B cell (primary cell): ENCODE data around the gene CAMK2G. TPM values are rescaled to one million over a fixed set of nuclear protein-coding genes. Genes with fewer than 3 reads are reported as not detected.

Experiments
- ATAC-seq: fragments of 200-7000 bp; cut with Tn5 transposase; one replicate; pipeline ENCODE4 v1.10.0; 2021; ENCODE audit warnings: low read depth, mild to moderate bottlenecking, moderate number of reproducible peaks, moderate library complexity
- CTCF ChIA-PET: fragments of 350-600 bp; sonication (Branson Sonifier 250); formaldehyde crosslinking; loops from one replicate; lab custom pipeline; 2021; ENCODE audit warnings: antibody characterized with exemption, inconsistent platforms; lab: Charles Lee
- POLR2A ChIA-PET: fragments of 350-600 bp; sonication (Branson Sonifier 250); formaldehyde crosslinking; loops from one replicate; lab custom pipeline; 2021; ENCODE audit warnings: antibody characterized with exemption; lab: Charles Lee
- DNase-seq: peaks from one replicate; pipeline ENCODE4 v3.0.0; 2013
- H2AFZ ChIP-seq: 2 replicates; pipeline ENCODE4 v1.6.1; 2012; ENCODE audit warnings: mild to moderate bottlenecking, low read depth, low read length; ENCODE audit not compliant: insufficient read depth, poor library complexity, severe bottlenecking
- H3K27ac ChIP-seq, 2 donors: 1 replicate in 1 of 2; 2 replicates in 1 of 2; pipeline ENCODE4 v1.5.1; 2012 to 2013; ENCODE audit warnings: low read length in 2 of 2, mild to moderate bottlenecking in 2 of 2, moderate library complexity in 1 of 2
- H3K27me3 ChIP-seq, 4 experiments: fragments of 200-600 bp in 1 of 4; sonication (generic) in 1 of 4; replicated peaks in 1 of 4; 1 replicate in 2 of 4; 2 replicates in 2 of 4; pipeline versions ENCODE4 v1.6.1 to v1.7.0; 2013 to 2016; ENCODE audit warnings: low read length in 3 of 4, mild to moderate bottlenecking in 2 of 4, mixed read lengths in 1 of 4, moderate library complexity in 1 of 4; ENCODE audit not compliant: insufficient read depth in 4 of 4, control insufficient read depth in 3 of 4; ENCODE audit errors: control extremely low read depth in 1 of 4
- H3K36me3 ChIP-seq, 2 experiments: replicated peaks in 1 of 2; 1 replicate in 1 of 2; 2 replicates in 1 of 2; pipeline versions ENCODE4 v1.6.1 to v1.7.1; 2013; ENCODE audit warnings: low read length in 1 of 2; ENCODE audit not compliant: insufficient read depth in 2 of 2, control insufficient read depth in 1 of 2; ENCODE audit errors: control extremely low read depth in 1 of 2, extremely low read depth in 1 of 2
- H3K4me1 ChIP-seq, 2 donors: fragments of 200-600 bp in 1 of 2; sonication (generic) in 1 of 2; 1 replicate in 1 of 2; 2 replicates in 1 of 2; pipeline versions ENCODE4 v1.5.1 to v1.6.1; 2013 to 2017; ENCODE audit warnings: low read length in 2 of 2; ENCODE audit not compliant: control insufficient read depth in 2 of 2, insufficient read depth in 2 of 2
- H3K4me2 ChIP-seq: replicated peaks from 2 replicates; pipeline ENCODE3; 2012; ENCODE audit warnings: mild to moderate bottlenecking, low read depth, low read length; ENCODE audit not compliant: poor library complexity, severe bottlenecking
- H3K4me3 ChIP-seq, 5 experiments: fragments of 200-600 bp in 1 of 5; sonication (generic) in 1 of 5; 1 replicate in 3 of 5; 2 replicates in 2 of 5; pipeline versions ENCODE4 v1.5.1 to v1.7.0; 2011 to 2016; ENCODE audit warnings: low read length in 4 of 5, mild to moderate bottlenecking in 4 of 5, low read depth in 2 of 5, control low read depth in 1 of 5, moderate library complexity in 1 of 5; ENCODE audit not compliant: insufficient read depth in 1 of 5; ENCODE audit errors: control extremely low read depth in 1 of 5, extremely low read depth in 1 of 5
- H3K79me2 ChIP-seq: fragments of 200-600 bp; sonication (generic); one replicate; pipeline ENCODE4 v1.6.0; 2016; ENCODE audit warnings: low read length; ENCODE audit not compliant: control insufficient read depth, insufficient read depth
- H3K9ac ChIP-seq: fragments of 200-600 bp; sonication (generic); 2 replicates; pipeline ENCODE4 v1.6.1; 2017; ENCODE audit warnings: mild to moderate bottlenecking, low read length, moderate library complexity
- H3K9me3 ChIP-seq, 3 donors: one replicate each; pipeline versions ENCODE4 v1.6.1 to v1.7.1; 2013; ENCODE audit warnings: low read length in 2 of 3; ENCODE audit not compliant: control insufficient read depth in 2 of 3, insufficient read depth in 1 of 3; ENCODE audit errors: control extremely low read depth in 1 of 3
- H4K20me1 ChIP-seq: 2 replicates; pipeline ENCODE4 v1.6.0; 2012; ENCODE audit warnings: mild to moderate bottlenecking, low read length; ENCODE audit not compliant: insufficient read depth, control insufficient read depth, poor library complexity, severe bottlenecking
- H3K27ac Mint-ChIP-seq: one replicate; pipeline ENCODE4 v1.8.0; 2021; ENCODE audit warnings: mixed read lengths
- H3K27me3 Mint-ChIP-seq: one replicate; pipeline ENCODE4 v1.8.0; 2021; ENCODE audit warnings: mixed read lengths
- H3K4me1 Mint-ChIP-seq: one replicate; pipeline ENCODE4 v1.8.0; 2021; ENCODE audit warnings: mixed read lengths
- H3K4me3 Mint-ChIP-seq: one replicate; pipeline ENCODE4 v1.8.0; 2021; ENCODE audit warnings: mixed read lengths
- H3K9me3 Mint-ChIP-seq: one replicate; pipeline ENCODE4 v1.8.0; 2022; ENCODE audit warnings: mixed read lengths; ENCODE audit not compliant: insufficient read depth
- EZH2 ChIP-seq: IDR thresholded peaks from 2 replicates; pipeline ENCODE4 v1.6.1; 2012; ENCODE audit warnings: borderline replicate concordance, low read depth, mild to moderate bottlenecking, moderate library complexity, low read length; ENCODE audit not compliant: insufficient read depth, poor library complexity, severe bottlenecking
- WGBS: methylation state at CpG from one replicate; pipeline ENCODE4 v1.1.5; 2013; ENCODE audit warnings: missing lambda C conversion rate; ENCODE audit not compliant: insufficient coverage; 5-methylcytosine and 5-hydroxymethylcytosine counted together
- intact Hi-C: fragments of 100-400 bp; cut with micrococcal nuclease; formaldehyde crosslinking; loops from one replicate; pipeline ENCODE4 v1.10.0; 2022
- polyA plus RNA-seq: library from polyadenylated mRNA; depleted of rRNA; stranded (reverse); fragments of >200 nt; gene quantifications from 2 replicates; pipeline ENCODE4 v1.2.3, GENCODE V29; 2012
- total RNA-seq, 2 donors: library from RNA; stranded (reverse); fragments of 120-200 nt in 1 of 2; gene quantifications; 1 replicate in 1 of 2; 2 replicates in 1 of 2; pipeline versions ENCODE4 v1.2.3 to v1.2.4, GENCODE V29; 2013 to 2022
- TF ChIP-seq, protein P1 (sequence below): fragments of 200-600 bp; IDR thresholded peaks from one replicate; pipeline ENCODE4 v1.8.0; 2022; ENCODE audit warnings: antibody characterized with exemption, mild to moderate bottlenecking

Gene CAMK2G
- total and polyA plus RNA-seq, 2 donors (not counting 1 experiment from before 2014, with no cell fraction given), result 42.7 to 48.7 TPM

DNA sequence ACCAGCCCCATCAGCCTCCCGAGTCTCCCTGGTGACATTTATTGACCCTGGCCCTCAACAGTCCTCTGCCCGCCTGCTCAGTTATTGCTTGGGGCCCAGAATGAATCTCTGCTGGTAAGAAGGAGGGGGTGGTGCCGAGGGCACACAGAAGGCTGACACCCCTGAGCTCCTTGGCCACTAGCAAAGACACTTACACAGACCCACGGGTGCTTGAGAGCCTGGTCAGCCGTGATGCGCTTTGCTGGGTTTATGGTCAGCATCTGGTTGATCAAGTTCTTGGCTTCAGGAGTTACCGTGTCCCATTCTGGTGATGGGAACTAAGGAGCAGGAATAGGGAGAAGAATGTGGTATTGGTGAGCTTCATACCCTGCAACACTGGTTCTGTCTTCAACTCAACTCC is 27.3 kb downstream of the CAMK2G start:
- peaks cover 9% of the 10 kb centered on the region for H3K79me2 ChIP-seq
- no peaks in the 10 kb centered on the region for H3K9me3 ChIP-seq
- H3K9ac ChIP-seq, result no peak overlapping the region
- no peak overlapping the region for H3K4me2 ChIP-seq
- ChIA-PET POLR2A (interaction anchor here (1.2 kb wide), 1 partner anchor 33 kb away, joined by 3 read pairs; no protein-coding TSS in a partner anchor), CTCF (interaction anchor here (0.8 to 19.4 kb wide), 6 partner anchors 17 to 234 kb away, joined by 3 to 498 read pairs (median 4); partner anchors contain the start of gene CAMK2G)
- H3K27me3 ChIP-seq, result no peaks in the 10 kb centered on the region
- H3K4me1 ChIP-seq, result peaks cover 7 to 17% of the 10 kb centered on the region in 2 donors
- no peaks in the 10 kb centered on the region for H3K27me3 Mint-ChIP-seq
- H3K27ac Mint-ChIP-seq, result no peak overlapping the region
- H3K9me3 Mint-ChIP-seq, result no peaks in the 10 kb centered on the region
- H3K36me3 ChIP-seq, result peaks cover 4 to 56% of the 10 kb centered on the region in 2 experiments
- DNase-seq, result no peak
- no peak overlapping the region for H2AFZ ChIP-seq
- intact Hi-C loops, result loop anchor here (5.0 kb wide), 1 partner anchor 35 kb away; the partner anchor contains the start of gene NDST2
- no peak overlapping the region for H3K27ac ChIP-seq
- H3K4me3 Mint-ChIP-seq, result no peak overlapping the region
- H3K4me1 Mint-ChIP-seq, result peaks cover 13% of the 10 kb centered on the region
- no peak overlapping the region for H3K4me3 ChIP-seq
- H4K20me1 ChIP-seq, result peaks cover 11% of the 10 kb centered on the region
- WGBS, result 97% methylated on average over 6 of the region's 7 CpGs
- ATAC-seq, result no peak
- TF ChIP-seq EZH2, result no peak
- TF ChIP-seq, protein P1, sequence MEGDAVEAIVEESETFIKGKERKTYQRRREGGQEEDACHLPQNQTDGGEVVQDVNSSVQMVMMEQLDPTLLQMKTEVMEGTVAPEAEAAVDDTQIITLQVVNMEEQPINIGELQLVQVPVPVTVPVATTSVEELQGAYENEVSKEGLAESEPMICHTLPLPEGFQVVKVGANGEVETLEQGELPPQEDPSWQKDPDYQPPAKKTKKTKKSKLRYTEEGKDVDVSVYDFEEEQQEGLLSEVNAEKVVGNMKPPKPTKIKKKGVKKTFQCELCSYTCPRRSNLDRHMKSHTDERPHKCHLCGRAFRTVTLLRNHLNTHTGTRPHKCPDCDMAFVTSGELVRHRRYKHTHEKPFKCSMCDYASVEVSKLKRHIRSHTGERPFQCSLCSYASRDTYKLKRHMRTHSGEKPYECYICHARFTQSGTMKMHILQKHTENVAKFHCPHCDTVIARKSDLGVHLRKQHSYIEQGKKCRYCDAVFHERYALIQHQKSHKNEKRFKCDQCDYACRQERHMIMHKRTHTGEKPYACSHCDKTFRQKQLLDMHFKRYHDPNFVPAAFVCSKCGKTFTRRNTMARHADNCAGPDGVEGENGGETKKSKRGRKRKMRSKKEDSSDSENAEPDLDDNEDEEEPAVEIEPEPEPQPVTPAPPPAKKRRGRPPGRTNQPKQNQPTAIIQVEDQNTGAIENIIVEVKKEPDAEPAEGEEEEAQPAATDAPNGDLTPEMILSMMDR, result no peak

DNA sequence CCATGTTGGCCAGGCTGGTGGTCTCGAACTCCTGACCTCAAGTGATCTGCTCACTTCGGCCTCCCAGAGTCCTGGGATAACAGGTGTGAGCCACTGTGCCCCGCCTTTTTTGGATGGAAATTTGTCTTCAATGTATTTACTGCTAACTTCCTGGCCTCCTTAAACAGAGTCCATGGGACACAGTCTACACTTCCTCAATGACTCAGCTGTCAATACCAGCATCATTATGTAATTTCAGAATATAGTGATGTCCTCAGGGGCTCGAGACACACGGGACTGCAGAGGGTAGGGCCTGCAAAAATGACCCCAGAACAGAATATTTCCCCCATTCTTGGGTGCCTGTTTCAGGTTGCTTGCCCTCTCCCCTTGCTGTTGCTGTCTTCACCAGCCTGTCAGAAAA is 31.1 kb downstream of the CAMK2G start:
- peaks cover 10 to 55% of the 10 kb centered on the region in 2 experiments for H3K36me3 ChIP-seq
- no peak for ATAC-seq
- intact Hi-C loops, result no loop called here

More for the DNA sequence above, 31.1 kb downstream of the CAMK2G start:
- H3K27ac ChIP-seq, result no peak overlapping the region
- peaks cover 3% of the 10 kb centered on the region for H3K79me2 ChIP-seq
- H3K27me3 ChIP-seq, result no peaks in the 10 kb centered on the region
- H2AFZ ChIP-seq, result no peak overlapping the region
- no CpG with 5 or more reads among the region's 5 CpGs for WGBS
- Mint-ChIP-seq H3K9me3 (no peaks in the 10 kb centered on the region), H3K4me1 (no peaks in the 10 kb centered on the region), H3K27ac (no peak overlapping the region), H3K27me3 (no peaks in the 10 kb centered on the region), H3K4me3 (no peak overlapping the region)
- POLR2A ChIA-PET, result no interaction called here
- DNase-seq, result no peak
- no peak overlapping the region for H3K4me2 ChIP-seq
- H3K4me1 ChIP-seq, result no peaks in the 10 kb centered on the region
- H4K20me1 ChIP-seq, result no peaks in the 10 kb centered on the region
- no peak overlapping the region for H3K9ac ChIP-seq
- H3K4me3 ChIP-seq, result no peak overlapping the region
- TF ChIP-seq EZH2, result no peak
- TF ChIP-seq, protein P1, result no peak
- H3K9me3 ChIP-seq, result no peaks in the 10 kb centered on the region
- CTCF ChIA-PET, result interaction anchor here (0.7 to 19.4 kb wide), 2 partner anchors 16 to 38 kb away, joined by 3 to 498 read pairs; partner anchors contain the start of gene CAMK2G
